Loucy (cell line): ENCODE data around the gene CTIF.

Experiments used
- H2AFZ ChIP-seq: fragments of 200-600 bp; sonication (generic); 2 replicates; pipeline ENCODE4 v1.6.0; 2016; ENCODE audit warnings: antibody characterized with exemption, mild to moderate bottlenecking, low read length, moderate library complexity
- H3F3A ChIP-seq: fragments of 200-600 bp; 2 replicates; pipeline ENCODE4 v1.6.0; 2016; ENCODE audit warnings: antibody characterized with exemption, low read depth, mild to moderate bottlenecking
- H3K27me3 ChIP-seq: fragments of 200-600 bp; sonication (generic); 2 replicates; pipeline ENCODE4 v1.6.1; 2014; ENCODE audit warnings: low read length, mild to moderate bottlenecking; ENCODE audit not compliant: insufficient read depth, poor library complexity, severe bottlenecking
- H3K36me3 ChIP-seq: fragments of 200-600 bp; sonication (generic); 2 replicates; pipeline ENCODE4 v1.6.1; 2016; ENCODE audit warnings: low read length; ENCODE audit not compliant: insufficient read depth
- H3K4me1 ChIP-seq: fragments of 200-600 bp; sonication (generic); 2 replicates; pipeline ENCODE4 v1.5.1; 2014; ENCODE audit warnings: low read length, mild to moderate bottlenecking; ENCODE audit not compliant: insufficient read depth, poor library complexity, severe bottlenecking
- H3K4me2 ChIP-seq: fragments of 200-600 bp; sonication (generic); 2 replicates; pipeline ENCODE4 v1.6.0; 2014; ENCODE audit warnings: antibody characterized with exemption, low read length, low read depth, mild to moderate bottlenecking; ENCODE audit not compliant: poor library complexity, severe bottlenecking
- H3K4me3 ChIP-seq: fragments of 200-600 bp; sonication (generic); 2 replicates; pipeline ENCODE4 v1.5.1; 2014; ENCODE audit warnings: low read length, mild to moderate bottlenecking, mixed read lengths; ENCODE audit not compliant: poor library complexity, severe bottlenecking
- H3K79me2 ChIP-seq: fragments of 200-600 bp; sonication (generic); 2 replicates; pipeline ENCODE4 v1.6.1; 2014; ENCODE audit warnings: low read length; ENCODE audit not compliant: insufficient read depth
- H3K9ac ChIP-seq: fragments of 200-600 bp; sonication (generic); 2 replicates; pipeline ENCODE4 v1.6.0; 2014; ENCODE audit warnings: mild to moderate bottlenecking, low read depth, low read length, moderate library complexity; ENCODE audit not compliant: poor library complexity, severe bottlenecking
- H3K9me2 ChIP-seq: fragments of 200-600 bp; sonication (generic); replicated peaks from 2 replicates; pipeline ENCODE4 v1.6.1; 2016; ENCODE audit warnings: low read depth, low read length, mixed read lengths
- H3K9me3 ChIP-seq: fragments of 200-600 bp; sonication (generic); 2 replicates; pipeline ENCODE4 v1.6.1; 2014; ENCODE audit warnings: mild to moderate bottlenecking, antibody characterized with exemption, low read length, low read depth; ENCODE audit not compliant: insufficient read depth
- H4K20me1 ChIP-seq: fragments of 200-600 bp; sonication (generic); 2 replicates; pipeline ENCODE4 v1.6.0; 2014; ENCODE audit warnings: antibody characterized with exemption, low read length, mild to moderate bottlenecking; ENCODE audit not compliant: insufficient read depth, poor library complexity, severe bottlenecking
- EZH2phosphoT487 ChIP-seq: fragments of 200-600 bp; IDR thresholded peaks from 2 replicates; pipeline ENCODE4 v1.6.1; 2018; ENCODE audit warnings: antibody characterized with exemption, mild to moderate bottlenecking, moderate library complexity, borderline replicate concordance
- TF ChIP-seq, protein P1 (sequence below): fragments of 200-600 bp; sonication (generic); conservative IDR thresholded peaks from 2 replicates; pipeline ENCODE4 v1.5.1; 2014; ENCODE audit warnings: mild to moderate bottlenecking, antibody characterized with exemption, low read length

Gene CTIF

DNA sequence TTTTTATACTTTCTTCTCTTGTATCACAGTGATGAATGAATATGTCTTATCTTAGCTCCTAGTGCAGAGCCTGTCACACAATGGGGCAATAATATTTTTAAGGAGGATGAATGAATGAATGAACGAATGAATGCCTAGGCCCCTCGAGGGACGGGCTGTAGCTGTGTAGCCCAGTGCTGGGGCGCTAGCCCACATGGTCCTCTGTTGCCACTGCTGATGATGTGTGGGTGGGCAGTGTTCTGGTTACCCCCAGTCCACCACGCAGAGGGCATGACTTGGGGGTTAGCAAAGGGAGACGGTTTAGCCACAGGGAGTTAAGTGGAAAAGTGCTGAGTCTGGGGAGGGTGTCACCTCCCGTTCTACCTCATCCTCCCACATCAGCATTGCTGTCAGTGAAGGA lies 277.7 kb downstream of the CTIF start:
- TF ChIP-seq, protein P1, sequence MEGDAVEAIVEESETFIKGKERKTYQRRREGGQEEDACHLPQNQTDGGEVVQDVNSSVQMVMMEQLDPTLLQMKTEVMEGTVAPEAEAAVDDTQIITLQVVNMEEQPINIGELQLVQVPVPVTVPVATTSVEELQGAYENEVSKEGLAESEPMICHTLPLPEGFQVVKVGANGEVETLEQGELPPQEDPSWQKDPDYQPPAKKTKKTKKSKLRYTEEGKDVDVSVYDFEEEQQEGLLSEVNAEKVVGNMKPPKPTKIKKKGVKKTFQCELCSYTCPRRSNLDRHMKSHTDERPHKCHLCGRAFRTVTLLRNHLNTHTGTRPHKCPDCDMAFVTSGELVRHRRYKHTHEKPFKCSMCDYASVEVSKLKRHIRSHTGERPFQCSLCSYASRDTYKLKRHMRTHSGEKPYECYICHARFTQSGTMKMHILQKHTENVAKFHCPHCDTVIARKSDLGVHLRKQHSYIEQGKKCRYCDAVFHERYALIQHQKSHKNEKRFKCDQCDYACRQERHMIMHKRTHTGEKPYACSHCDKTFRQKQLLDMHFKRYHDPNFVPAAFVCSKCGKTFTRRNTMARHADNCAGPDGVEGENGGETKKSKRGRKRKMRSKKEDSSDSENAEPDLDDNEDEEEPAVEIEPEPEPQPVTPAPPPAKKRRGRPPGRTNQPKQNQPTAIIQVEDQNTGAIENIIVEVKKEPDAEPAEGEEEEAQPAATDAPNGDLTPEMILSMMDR, result no peak
- TF ChIP-seq EZH2phosphoT487, result no peak
- no peak overlapping the region for H3K9ac ChIP-seq
- no peak overlapping the region for H3K4me3 ChIP-seq

DNA sequence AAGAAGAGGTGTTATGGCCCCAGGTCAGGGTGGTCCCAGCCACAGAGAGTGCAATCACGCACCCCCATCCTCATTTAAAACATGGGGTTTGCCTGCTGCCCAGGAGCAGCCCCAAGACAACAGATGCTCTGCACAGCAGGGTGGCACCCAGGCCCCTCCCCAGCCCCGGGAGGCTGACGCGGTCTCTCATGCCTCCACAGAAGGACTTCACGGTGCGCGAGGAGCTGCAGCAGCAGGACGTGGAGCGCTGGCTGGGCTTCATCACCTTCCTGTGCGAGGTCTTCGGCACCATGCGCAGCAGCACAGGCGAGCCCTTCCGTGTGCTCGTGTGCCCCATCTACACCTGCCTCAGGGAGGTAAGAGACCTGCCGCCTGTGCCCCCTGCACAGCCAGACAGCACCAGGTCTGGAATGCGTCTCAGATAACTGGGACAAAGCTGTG lies 278.2 kb downstream of the CTIF start:
- no peaks in the 10 kb centered on the region for H3K9me3 ChIP-seq
- H4K20me1 ChIP-seq, result no peaks in the 10 kb centered on the region
- no peaks in the 10 kb centered on the region; the same call in 1 of the 2 replicates for H3K36me3 ChIP-seq
- no peak for TF ChIP-seq EZH2phosphoT487
- TF ChIP-seq, protein P1, result no peak
- H2AFZ ChIP-seq, result no peak overlapping the region
- H3K27me3 ChIP-seq, result no peaks in the 10 kb centered on the region
- peaks cover 14% of the 10 kb centered on the region for H3K4me1 ChIP-seq
- no peak overlapping the region for H3K4me3 ChIP-seq
- no peaks in the 10 kb centered on the region for H3K9me2 ChIP-seq
- H3K79me2 ChIP-seq, result no peaks in the 10 kb centered on the region
- H3K9ac ChIP-seq, result no peak overlapping the region
- no peak overlapping the region for H3K4me2 ChIP-seq
- no peaks in the 10 kb centered on the region for H3F3A ChIP-seq

More for the DNA sequence above, 277.7 kb downstream of the CTIF start:
- no peaks in the 10 kb centered on the region for H4K20me1 ChIP-seq
- no peak overlapping the region for H2AFZ ChIP-seq
- H3K27me3 ChIP-seq, result no peaks in the 10 kb centered on the region
- peaks cover 14% of the 10 kb centered on the region for H3K4me1 ChIP-seq
- no peaks in the 10 kb centered on the region for H3F3A ChIP-seq
- no peaks in the 10 kb centered on the region for H3K9me3 ChIP-seq
- H3K4me2 ChIP-seq, result no peak overlapping the region
- no peaks in the 10 kb centered on the region; the same call in 1 of the 2 replicates for H3K36me3 ChIP-seq
- no peaks in the 10 kb centered on the region for H3K9me2 ChIP-seq
- no peaks in the 10 kb centered on the region for H3K79me2 ChIP-seq

DNA sequence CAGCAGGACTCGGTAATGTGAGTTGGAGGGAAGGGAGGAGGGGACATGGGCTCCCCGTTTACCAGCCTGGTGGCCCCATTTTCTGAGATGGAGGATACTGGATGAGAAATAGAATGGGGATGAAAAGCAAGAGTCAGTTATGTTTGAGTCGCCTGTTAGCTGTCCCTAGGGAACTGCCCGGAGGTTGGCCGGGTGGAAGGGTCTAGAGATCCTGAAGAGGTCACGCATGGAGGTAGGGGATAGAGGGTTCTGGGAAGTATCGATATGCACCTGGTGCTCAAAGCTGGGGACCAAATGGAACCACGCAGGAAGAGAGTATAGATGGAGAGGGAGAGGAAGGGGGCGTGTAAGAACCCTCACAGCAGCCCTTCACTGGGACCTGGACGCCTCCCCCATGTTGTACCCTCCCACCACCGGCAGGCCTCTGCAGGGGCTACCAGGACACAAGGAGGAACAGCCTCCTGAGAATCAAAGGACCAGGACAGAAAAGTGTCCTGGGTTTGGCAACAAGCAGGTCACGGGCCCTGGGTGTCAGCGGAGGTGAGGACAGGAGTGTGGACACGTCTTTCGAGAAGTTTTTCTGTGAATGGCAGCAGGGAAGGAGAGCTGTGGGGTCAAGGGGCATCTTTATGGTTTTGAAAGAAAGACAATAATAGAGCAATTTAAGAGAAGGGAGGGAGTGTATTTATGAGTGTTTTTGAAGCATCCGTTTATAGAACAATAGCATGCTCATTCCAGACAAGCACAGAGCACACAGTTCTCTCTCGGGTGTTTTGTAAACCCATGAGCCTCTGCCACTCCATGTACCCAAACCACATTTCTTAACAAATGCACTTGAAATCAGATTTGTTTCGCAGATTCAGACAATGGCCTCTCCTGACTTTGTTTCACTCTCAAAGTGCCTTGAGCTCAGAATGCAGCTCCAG lies 279.8 kb downstream of the CTIF start:
- H3F3A ChIP-seq, result no peaks in the 10 kb centered on the region
- no peaks in the 10 kb centered on the region for H3K9me2 ChIP-seq
- TF ChIP-seq EZH2phosphoT487, result no peak
- TF ChIP-seq, protein P1, result no peak
- no peak overlapping the region for H3K9ac ChIP-seq
- no peaks in the 10 kb centered on the region for H4K20me1 ChIP-seq
- no peak overlapping the region for H3K4me2 ChIP-seq
- H3K36me3 ChIP-seq, result no peaks in the 10 kb centered on the region; the same call in 1 of the 2 replicates
- H3K9me3 ChIP-seq, result no peaks in the 10 kb centered on the region
- H3K4me3 ChIP-seq, result no peak overlapping the region
- H3K4me1 ChIP-seq, result peaks cover 12% of the 10 kb centered on the region
- no peaks in the 10 kb centered on the region for H3K79me2 ChIP-seq
- no peak overlapping the region for H2AFZ ChIP-seq
- no peaks in the 10 kb centered on the region for H3K27me3 ChIP-seq
